ENCODE results near the gene PHLDA3.

Gene PHLDA3

DNA sequence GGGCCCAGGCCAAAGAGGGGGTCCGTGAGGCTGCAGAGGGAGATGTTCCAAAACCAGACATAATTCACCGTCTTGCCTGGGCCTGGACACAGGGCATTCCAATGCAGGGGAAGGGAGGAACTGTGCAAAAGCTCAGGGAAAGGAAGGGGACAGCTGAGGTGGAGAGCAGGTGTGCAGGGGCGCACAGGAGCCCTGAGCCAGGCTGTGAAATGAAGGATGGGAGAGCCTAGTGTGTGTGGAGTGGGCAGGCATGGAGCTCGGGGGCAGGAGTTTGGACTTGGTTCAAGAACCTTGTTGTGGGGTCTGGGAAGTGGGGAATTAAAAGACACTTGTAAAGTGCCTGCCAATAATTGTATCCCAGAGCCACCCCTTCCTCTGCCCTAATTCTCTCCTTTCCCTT is 49.7 kb downstream of the PHLDA3 start:
- Histone ChIP-seq H3K27me3 (peaks cover 0 to 4% of the 10 kb centered on the region in 2 donors), H3K36me3 (no peaks in the 10 kb centered on the region), H3K4me1 (peaks cover 0 to 6% (median 0%) of the 10 kb centered on the region in 4 donors), H3K4me3 (no peak overlapping the region), H3K27ac (no peak overlapping the region), H3K9me3 (no peaks in the 10 kb centered on the region)
- TF ChIP-seq, protein P1, sequence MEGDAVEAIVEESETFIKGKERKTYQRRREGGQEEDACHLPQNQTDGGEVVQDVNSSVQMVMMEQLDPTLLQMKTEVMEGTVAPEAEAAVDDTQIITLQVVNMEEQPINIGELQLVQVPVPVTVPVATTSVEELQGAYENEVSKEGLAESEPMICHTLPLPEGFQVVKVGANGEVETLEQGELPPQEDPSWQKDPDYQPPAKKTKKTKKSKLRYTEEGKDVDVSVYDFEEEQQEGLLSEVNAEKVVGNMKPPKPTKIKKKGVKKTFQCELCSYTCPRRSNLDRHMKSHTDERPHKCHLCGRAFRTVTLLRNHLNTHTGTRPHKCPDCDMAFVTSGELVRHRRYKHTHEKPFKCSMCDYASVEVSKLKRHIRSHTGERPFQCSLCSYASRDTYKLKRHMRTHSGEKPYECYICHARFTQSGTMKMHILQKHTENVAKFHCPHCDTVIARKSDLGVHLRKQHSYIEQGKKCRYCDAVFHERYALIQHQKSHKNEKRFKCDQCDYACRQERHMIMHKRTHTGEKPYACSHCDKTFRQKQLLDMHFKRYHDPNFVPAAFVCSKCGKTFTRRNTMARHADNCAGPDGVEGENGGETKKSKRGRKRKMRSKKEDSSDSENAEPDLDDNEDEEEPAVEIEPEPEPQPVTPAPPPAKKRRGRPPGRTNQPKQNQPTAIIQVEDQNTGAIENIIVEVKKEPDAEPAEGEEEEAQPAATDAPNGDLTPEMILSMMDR (IDR thresholded peaks at IDR 0.05), result no peak
- intact Hi-C loops (cut with DNase I; ENCODE audit: low total_unique reads), result no loop called here
- DNase-seq, result no peak

- no peak overlapping the region for H3K4me3 ChIP-seq
- H3K27ac ChIP-seq, result no peak overlapping the region
- intact Hi-C loops (cut with DNase I; ENCODE audit: low total_unique reads), result no loop called here
- TF ChIP-seq, protein P1 (IDR thresholded peaks at IDR 0.05), result no peak
- H3K9me3 ChIP-seq, result no peaks in the 10 kb centered on the region
- no peak for DNase-seq
- H3K27me3 ChIP-seq, result peaks cover 0 to 4% of the 10 kb centered on the region in 2 donors
- H3K36me3 ChIP-seq, result no peaks in the 10 kb centered on the region
- H3K4me1 ChIP-seq, result peaks cover 0 to 6% (median 0%) of the 10 kb centered on the region in 4 donors
Measured at GRCh38 chr1:201418461-201418860, 50.5 kb downstream of the PHLDA3 start.
